CD4-positive, alpha-beta T cell treated with Interleukin-1 beta for 1 hour (primary cell): ENCODE measurements around the gene TSFM.

Experiments
- DNase-seq, 2 donors: peaks; one replicate each; pipeline ENCODE4 v3.0.0-alpha.2; 2020 to 2022

TSFM gene

GRCh38 chr12:57746025-57746424, 36.6 kb upstream of the TSFM start:
- DNase-seq: no peak

- DNase-seq: no peak
Measured at GRCh38 chr12:57749061-57749460, 33.5 kb upstream of the TSFM start.

GRCh38 chr12:57750561-57751431, 31.8 kb upstream of the TSFM start:
- DNase-seq: no peak

GRCh38 chr12:57751432-57751787, 31.2 kb upstream of the TSFM start:
- no peak for DNase-seq

GRCh38 chr12:57751788-57752667, 30.6 kb upstream of the TSFM start, which contains the start of gene CDK4:
Gene CDK4 (minus strand): TSS chr12:57752310. CDS start chr12:57751717, 593 bp downstream.
- DNase-seq: peak; percentile 99 to 100

- DNase-seq: no peak
Measured at GRCh38 chr12:57752668-57753000, 30.0 kb upstream of the TSFM start.

- DNase-seq: no peak
Measured at GRCh38 chr12:57753756-57754337, 28.7 kb upstream of the TSFM start.

- peak; percentile 92 to 93 for DNase-seq
Measured at GRCh38 chr12:57754411-57755193, 28.0 kb upstream of the TSFM start, which contains the start of gene MARCHF9. Gene MARCHF9 (plus strand): TSS chr12:57755103. CDS start chr12:57755529, 426 bp downstream.

- DNase-seq: no peak
Measured at GRCh38 chr12:57755194-57755453, 27.5 kb upstream of the TSFM start.

GRCh38 chr12:57755454-57756372, 26.9 kb upstream of the TSFM start:
- peak; percentile 47 to 54 for DNase-seq

- peak; percentile 73 to 78 for DNase-seq
Measured at GRCh38 chr12:57756406-57757341, 25.9 kb upstream of the TSFM start.

GRCh38 chr12:57757771-57758170, 24.8 kb upstream of the TSFM start:
- DNase-seq: no peak

- no peak for DNase-seq
Measured at GRCh38 chr12:57758552-57759359, 23.8 kb upstream of the TSFM start.

- DNase-seq: peak; percentile 48 to 64
Measured at GRCh38 chr12:57759360-57759980, 23.1 kb upstream of the TSFM start.

GRCh38 chr12:57760347-57760982, 22.1 kb upstream of the TSFM start:
- no peak for DNase-seq

GRCh38 chr12:57761391-57761998, 21.1 kb upstream of the TSFM start:
- no peak for DNase-seq

GRCh38 chr12:57762463-57762862, 20.1 kb upstream of the TSFM start:
- no peak for DNase-seq
